GM10266 (cell line): ENCODE data around the gene CORO6.

ENCODE experiments used
- DNase-seq: peaks from one replicate; pipeline ENCODE4 v3.0.0; 2012; ENCODE audit errors: extremely low spot score
- CTCF ChIP-seq: IDR thresholded peaks from 2 replicates; pipeline ENCODE4 v1.5.1; 2012; ENCODE audit warnings: mild to moderate bottlenecking, low read depth; ENCODE audit not compliant: control insufficient read depth, insufficient read depth; ENCODE audit errors: missing control alignments

Gene CORO6

GRCh38 chr17:29589524-29590410, 32.9 kb downstream of the CORO6 start, which contains the start of gene GIT1:
GIT1 (minus strand) TSS chr17:29589648; CDS start chr17:29589378, 270 bp downstream.
- no peak for TF ChIP-seq CTCF
- peak; percentile 99 for DNase-seq

- TF ChIP-seq CTCF, result no peak
- peak; percentile 49 for DNase-seq
Observed at GRCh38 chr17:29588562-29589411, 33.9 kb downstream of the CORO6 start.

- DNase-seq, result no peak
- no peak for TF ChIP-seq CTCF
Observed at GRCh38 chr17:29588017-29588561, 34.6 kb downstream of the CORO6 start.

GRCh38 chr17:29587591-29587990, 35.1 kb downstream of the CORO6 start:
- DNase-seq, result no peak
- no peak for TF ChIP-seq CTCF

- DNase-seq, result no peak
- TF ChIP-seq CTCF, result no peak
Observed at GRCh38 chr17:29586676-29587469, 35.8 kb downstream of the CORO6 start.

- peak; percentile 66 for DNase-seq
- TF ChIP-seq CTCF, result peak; percentile 61
Observed at GRCh38 chr17:29585080-29585751, 37.5 kb downstream of the CORO6 start.
